HG03135 (cell line): ENCODE measurements around the gene SFSWAP.
A peak's percentile ranks its signal among the peaks of the same experiment; 100 is the strongest.
"Not testable (repeated sequence)": the region's sequence is repeated elsewhere in the genome, so short reads cannot be mapped to it uniquely, and the experiment has no call there.

Experiments used
- ATAC-seq: cut with Tn5 transposase; IDR thresholded peaks from one replicate; pipeline ENCODE4 v1.9.1; 2021; ENCODE audit warnings: mild to moderate bottlenecking, moderate library complexity; ENCODE audit not compliant: unreplicated experiment

Gene SFSWAP

GRCh38 chr12:131710464-131711457, at the start of gene SFSWAP:
Gene SFSWAP, plus strand, starts transcription at chr12:131711090. Its CDS starts 140 bp downstream, at chr12:131711230.
- ATAC-seq: peak; percentile 90

GRCh38 chr12:131661170-131661985, 49.5 kb upstream of the SFSWAP start:
- ATAC-seq: not testable (repeated sequence)

- ATAC-seq: not testable (repeated sequence)
Measured at GRCh38 chr12:131661986-131662288, 49.0 kb upstream of the SFSWAP start.

- ATAC-seq: not testable (repeated sequence)
Measured at GRCh38 chr12:131662346-131662745, 48.5 kb upstream of the SFSWAP start.

GRCh38 chr12:131665666-131666065, 45.2 kb upstream of the SFSWAP start:
- ATAC-seq: not testable (repeated sequence)

- not testable (repeated sequence) for ATAC-seq
Measured at GRCh38 chr12:131666486-131666885, 44.4 kb upstream of the SFSWAP start.

- not testable (repeated sequence) for ATAC-seq
Measured at GRCh38 chr12:131666978-131667601, 43.8 kb upstream of the SFSWAP start.

- no peak for ATAC-seq
Measured at GRCh38 chr12:131671276-131671675, 39.6 kb upstream of the SFSWAP start.

GRCh38 chr12:131671871-131672270, 39.0 kb upstream of the SFSWAP start:
- no peak for ATAC-seq

- ATAC-seq: no peak
Measured at GRCh38 chr12:131672311-131672940, 38.5 kb upstream of the SFSWAP start.

GRCh38 chr12:131672941-131673887, 37.7 kb upstream of the SFSWAP start:
- no peak for ATAC-seq

GRCh38 chr12:131673888-131674257, 37.0 kb upstream of the SFSWAP start:
- ATAC-seq: no peak

- ATAC-seq: no peak
Measured at GRCh38 chr12:131674373-131674772, 36.5 kb upstream of the SFSWAP start.

GRCh38 chr12:131675126-131676080, 35.5 kb upstream of the SFSWAP start:
- no peak for ATAC-seq

- no peak for ATAC-seq
Measured at GRCh38 chr12:131676544-131676943, 34.3 kb upstream of the SFSWAP start.

GRCh38 chr12:131677067-131677466, 33.8 kb upstream of the SFSWAP start:
- ATAC-seq: not testable (repeated sequence)

GRCh38 chr12:131677699-131678098, 33.2 kb upstream of the SFSWAP start:
- no peak for ATAC-seq

GRCh38 chr12:131678389-131679181, 32.3 kb upstream of the SFSWAP start:
- ATAC-seq: not testable (repeated sequence)
